ENCODE measurements around the gene LMO1. TPM values are rescaled to one million over a fixed set of nuclear protein-coding genes. Genes with fewer than 3 reads are reported as not detected.

The LMO1 gene
- total RNA-seq, 1 experiment from 2014 or later: not detected

DNA sequence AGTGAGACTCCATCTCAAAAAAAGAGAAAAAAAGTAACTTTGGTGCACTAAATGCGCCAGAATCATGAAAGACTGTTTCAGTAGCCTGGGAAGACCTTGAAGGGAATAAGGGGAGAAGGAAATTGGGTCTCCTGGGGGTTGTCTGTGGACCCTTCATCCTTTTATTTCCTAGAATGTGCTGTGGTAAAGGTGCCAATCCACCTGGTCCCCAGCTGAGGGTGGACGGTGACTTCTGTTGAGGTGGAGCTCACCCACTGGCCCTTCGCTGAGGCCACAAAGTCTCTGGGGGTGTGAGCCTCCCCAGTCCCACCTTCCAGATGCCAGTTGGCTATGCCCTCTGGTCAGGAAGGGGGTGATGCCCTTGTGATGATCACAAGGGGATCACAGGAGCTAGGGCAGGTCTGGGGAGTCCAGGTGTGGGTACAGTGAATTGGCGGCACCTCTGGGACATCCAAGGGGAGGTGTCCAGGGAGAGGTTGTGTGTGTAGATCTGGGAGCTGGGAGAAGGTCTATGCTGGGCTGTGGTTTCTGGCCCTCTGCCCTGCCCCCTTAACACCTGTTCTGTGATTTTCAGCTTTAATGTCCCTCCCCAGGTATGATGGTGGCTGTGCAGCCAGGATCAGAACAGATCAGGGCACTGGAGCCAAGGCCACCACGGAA, 34.2 kb upstream of the LMO1 start:
- ChIA-PET CTCF (no interaction called here), POLR2A (ENCODE audit: unreplicated experiment) (no interaction called here)
- Histone ChIP-seq H3K9me3 (ENCODE audit: insufficient read depth, low read depth) (no peaks in the 10 kb centered on the region), H3K9me2 (ENCODE audit: insufficient read depth) (no peaks in the 10 kb centered on the region), H3F3A (ENCODE audit: insufficient read depth, low read depth) (no peaks in the 10 kb centered on the region), H3K27me3 (ENCODE audit: insufficient read depth, low read depth) (no peaks in the 10 kb centered on the region), H4K20me1 (ENCODE audit: insufficient read depth) (no peaks in the 10 kb centered on the region), H3K4me2 (no peak overlapping the region), H2AFZ (no peak overlapping the region), H3K4me1 (replicated peaks; ENCODE audit: insufficient read depth) (no peaks in the 10 kb centered on the region), H3K4me3 (no peak overlapping the region), H3K79me2 (ENCODE audit: low read depth) (no peaks in the 10 kb centered on the region), H3K36me3 (ENCODE audit: low read depth) (no peaks in the 10 kb centered on the region), H3K27ac (no peak overlapping the region)
- no peak for DNase-seq
- intact Hi-C loops (cut with micrococcal nuclease; ENCODE audit: unreplicated experiment): no loop called here
- TF ChIP-seq CTCF (conservative IDR thresholded peaks at IDR 0.05) (no peak), EZH2 (IDR thresholded peaks at IDR 0.05; ENCODE audit: low read depth) (no peak)
- no TSS peak for BruUV-seq (replicated peaks)

DNA sequence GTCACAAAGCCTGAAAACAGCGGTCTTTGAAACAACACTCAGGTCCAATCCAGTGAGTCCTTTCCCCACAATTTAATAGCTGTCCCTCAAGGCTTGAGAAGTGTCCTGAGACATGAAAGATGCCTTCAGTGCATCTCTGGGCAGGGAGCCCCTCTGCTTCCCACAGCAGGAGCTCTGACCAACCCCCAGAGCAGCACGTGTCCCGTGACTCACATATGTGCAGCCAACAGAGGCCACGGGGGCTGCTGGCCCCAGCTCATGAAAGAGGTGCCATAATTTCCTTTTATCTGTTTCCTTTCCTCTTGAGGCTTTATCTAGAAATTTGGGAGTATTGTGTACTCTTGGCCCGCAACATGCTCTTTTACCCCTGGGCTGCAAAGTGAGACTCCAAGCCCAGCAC, 33.2 kb upstream of the LMO1 start:
- Histone ChIP-seq H4K20me1 (ENCODE audit: insufficient read depth) (no peaks in the 10 kb centered on the region), H3K4me2 (no peak overlapping the region), H2AFZ (no peak overlapping the region), H3F3A (ENCODE audit: insufficient read depth, low read depth) (no peaks in the 10 kb centered on the region), H3K4me1 (replicated peaks; ENCODE audit: insufficient read depth) (no peaks in the 10 kb centered on the region), H3K4me3 (no peak overlapping the region), H3K9me3 (ENCODE audit: insufficient read depth, low read depth) (no peaks in the 10 kb centered on the region), H3K27me3 (ENCODE audit: insufficient read depth, low read depth) (no peaks in the 10 kb centered on the region), H3K36me3 (ENCODE audit: low read depth) (no peaks in the 10 kb centered on the region), H3K79me2 (ENCODE audit: low read depth) (no peaks in the 10 kb centered on the region), H3K27ac (no peak overlapping the region), H3K9me2 (ENCODE audit: insufficient read depth) (no peaks in the 10 kb centered on the region)
- TF ChIP-seq CTCF (conservative IDR thresholded peaks at IDR 0.05) (no peak), EZH2 (IDR thresholded peaks at IDR 0.05; ENCODE audit: low read depth) (no peak)
- ChIA-PET POLR2A (ENCODE audit: unreplicated experiment) (no interaction called here), CTCF (no interaction called here)
- DNase-seq: no peak
- no TSS peak for BruUV-seq (replicated peaks)
- intact Hi-C loops (cut with micrococcal nuclease; ENCODE audit: unreplicated experiment): no loop called here

- H3K27me3 ChIP-seq (ENCODE audit: insufficient read depth, low read depth): no peaks in the 10 kb centered on the region
- no TSS peak for BruUV-seq (replicated peaks)
- intact Hi-C loops (cut with micrococcal nuclease; ENCODE audit: unreplicated experiment): no loop called here
Observed at GRCh38 chr11:8296038-8296649, 32.5 kb upstream of the LMO1 start.

More at GRCh38 chr11:8296038-8296649, 32.5 kb upstream of the LMO1 start:
- Histone ChIP-seq H3K9me3 (ENCODE audit: insufficient read depth, low read depth) (no peaks in the 10 kb centered on the region), H2AFZ (no peak overlapping the region), H3K27ac (no peak overlapping the region), H3K4me3 (no peak overlapping the region), H3F3A (ENCODE audit: insufficient read depth, low read depth) (no peaks in the 10 kb centered on the region), H4K20me1 (ENCODE audit: insufficient read depth) (no peaks in the 10 kb centered on the region), H3K9me2 (ENCODE audit: insufficient read depth) (no peaks in the 10 kb centered on the region), H3K4me2 (no peak overlapping the region), H3K4me1 (replicated peaks; ENCODE audit: insufficient read depth) (no peaks in the 10 kb centered on the region), H3K36me3 (ENCODE audit: low read depth) (no peaks in the 10 kb centered on the region), H3K79me2 (ENCODE audit: low read depth) (no peaks in the 10 kb centered on the region)
- ChIA-PET POLR2A (ENCODE audit: unreplicated experiment) (interaction anchor here (0.7 kb wide), 1 partner anchor 525 kb away, joined by 5 read pairs; no protein-coding TSS in a partner anchor), CTCF (no interaction called here)
- no peak for DNase-seq
- no peak for TF ChIP-seq EZH2 (IDR thresholded peaks at IDR 0.05; ENCODE audit: low read depth)
- TF ChIP-seq CTCF (conservative IDR thresholded peaks at IDR 0.05): no peak

Data from PC-9 (cell line).